HepG2 (cell line): ENCODE results near the gene TACC3. TPM values are rescaled to one million over a fixed set of nuclear protein-coding genes. Genes with fewer than 3 reads are reported as not detected.

Source experiments
- BRCA1 ChIP-seq: sonication (generic); formaldehyde crosslinking; IDR thresholded peaks from 2 replicates; pipeline ENCODE4 v1.4.0; 2020; ENCODE audit warnings: missing genetic modification reagents
- ELF1 ChIP-seq: sonication (generic); formaldehyde crosslinking; IDR thresholded peaks from 2 replicates; pipeline ENCODE4 v1.4.0; 2020; ENCODE audit warnings: missing genetic modification reagents
- IRF2 ChIP-seq: IDR thresholded peaks from 2 replicates; pipeline ENCODE4 v1.6.1; 2018; ENCODE audit warnings: missing genetic modification reagents, missing compliant biosample characterization
- POLR2G ChIP-seq: fragments of 200-400 bp; formaldehyde crosslinking; IDR thresholded peaks from 2 replicates; pipeline ENCODE4 v1.6.1; 2018; ENCODE audit warnings: mild to moderate bottlenecking, low read depth, low read length, moderate library complexity
- RXRA ChIP-seq: sonication (generic); formaldehyde crosslinking; IDR thresholded peaks from 2 replicates; pipeline ENCODE4 v1.5.1; 2020; ENCODE audit warnings: missing genetic modification reagents
- ZNF33A ChIP-seq: sonication (generic); formaldehyde crosslinking; IDR thresholded peaks from 2 replicates; pipeline ENCODE4 v1.5.1; 2020; ENCODE audit warnings: missing genetic modification reagents, mild to moderate bottlenecking, moderate library complexity, borderline replicate concordance
- ZNF430 ChIP-seq: sonication (generic); formaldehyde crosslinking; IDR thresholded peaks from 2 replicates; pipeline ENCODE4 v1.9.0; 2021; ENCODE audit warnings: mild to moderate bottlenecking, missing genetic modification reagents
- ZNF569 ChIP-seq: sonication (generic); formaldehyde crosslinking; IDR thresholded peaks from 2 replicates; pipeline ENCODE4 v1.5.0; 2020; ENCODE audit warnings: mild to moderate bottlenecking, missing genetic modification reagents, moderate library complexity, borderline replicate concordance
- ZZZ3 ChIP-seq: sonication (generic); formaldehyde crosslinking; IDR thresholded peaks from 2 replicates; pipeline ENCODE4 v1.4.0; 2020; ENCODE audit warnings: missing genetic modification reagents, mild to moderate bottlenecking, borderline replicate concordance
- polyA plus RNA-seq, 8 experiments: library from polyadenylated mRNA; depleted of rRNA in 3 of 8; stranded (reverse) in 7 of 8; unstranded in 1 of 8; fragments of >200 nt; fragmentation: Illumina TruSeq in 4 of 8; extraction: Trizol in 4 of 8; gene quantifications; 2 replicates each; pipeline versions ENCODE4 v1.2.1 to v1.2.3, GENCODE V29; 2011 to 2016; ENCODE audit warnings: low read depth in 4 of 8, missing spikeins in 1 of 8, mixed read lengths in 1 of 8; ENCODE audit not compliant: insufficient read depth in 1 of 8
- total RNA-seq, 5 experiments: library from RNA; depleted of rRNA; stranded (reverse); fragments of >200 nt; fragmentation: Illumina TruSeq; extraction: Trizol; gene quantifications; 2 replicates each; pipeline ENCODE4 v1.2.3, GENCODE V29; 2016; ENCODE audit warnings: low read depth in 1 of 5
- TF ChIP-seq, protein P1 (sequence below): sonication (generic); formaldehyde crosslinking; IDR thresholded peaks from 2 replicates; pipeline ENCODE4 v1.4.0; 2020; ENCODE audit warnings: mild to moderate bottlenecking, missing genetic modification reagents
- TF ChIP-seq, protein P2 (sequence below): sonication (generic); formaldehyde crosslinking; IDR thresholded peaks from 2 replicates; pipeline ENCODE4 v1.8.0; 2022; ENCODE audit warnings: missing genetic modification reagents, low read depth, mild to moderate bottlenecking, borderline replicate concordance
- TF ChIP-seq, protein P3 (sequence below): sonication (generic); formaldehyde crosslinking; IDR thresholded peaks from 2 replicates; pipeline ENCODE4 v1.4.0; 2020; ENCODE audit warnings: mild to moderate bottlenecking, missing genetic modification reagents
- TF ChIP-seq, protein P4 (sequence below): sonication (generic); formaldehyde crosslinking; IDR thresholded peaks from 2 replicates; pipeline ENCODE4 v1.8.0; 2022; ENCODE audit warnings: low read depth, missing genetic modification reagents
- TF ChIP-seq, protein P5 (sequence below), 2 experiments: fragments of 450-650 bp in 1 of 2; sonication (generic) in 1 of 2; formaldehyde crosslinking; IDR thresholded peaks; 2 replicates each; pipeline versions ENCODE4 v1.5.0 to v1.8.0; 2020 to 2022; ENCODE audit warnings: mild to moderate bottlenecking in 1 of 2, missing genetic modification reagents in 1 of 2

Gene TACC3
- total and polyA plus RNA-seq, 2 of the 13 experiments (the other 11 are each of a cell fraction or from before 2014, with no cell fraction given) = 20.3 to 21.2 TPM

DNA sequence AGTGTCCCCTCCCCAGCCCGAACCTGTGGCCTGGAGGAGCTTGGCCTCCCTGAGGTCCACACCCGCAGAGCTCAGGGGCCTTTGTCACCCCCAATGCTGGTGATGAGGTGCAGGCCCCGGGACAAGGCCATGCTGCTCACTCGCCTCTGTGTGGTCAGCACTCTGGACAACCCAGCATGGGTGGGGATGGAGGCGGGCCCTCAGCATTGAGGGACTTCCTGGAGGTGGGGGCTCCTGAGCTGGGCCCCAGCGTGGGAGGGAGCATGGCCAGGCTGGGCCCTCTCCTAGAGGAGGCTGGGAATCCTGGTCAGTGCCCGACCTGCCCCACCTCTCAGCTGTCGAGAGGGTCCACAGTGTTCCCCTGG lies 30.6 kb downstream of the TACC3 start (continued):
- TF ChIP-seq, protein P1, sequence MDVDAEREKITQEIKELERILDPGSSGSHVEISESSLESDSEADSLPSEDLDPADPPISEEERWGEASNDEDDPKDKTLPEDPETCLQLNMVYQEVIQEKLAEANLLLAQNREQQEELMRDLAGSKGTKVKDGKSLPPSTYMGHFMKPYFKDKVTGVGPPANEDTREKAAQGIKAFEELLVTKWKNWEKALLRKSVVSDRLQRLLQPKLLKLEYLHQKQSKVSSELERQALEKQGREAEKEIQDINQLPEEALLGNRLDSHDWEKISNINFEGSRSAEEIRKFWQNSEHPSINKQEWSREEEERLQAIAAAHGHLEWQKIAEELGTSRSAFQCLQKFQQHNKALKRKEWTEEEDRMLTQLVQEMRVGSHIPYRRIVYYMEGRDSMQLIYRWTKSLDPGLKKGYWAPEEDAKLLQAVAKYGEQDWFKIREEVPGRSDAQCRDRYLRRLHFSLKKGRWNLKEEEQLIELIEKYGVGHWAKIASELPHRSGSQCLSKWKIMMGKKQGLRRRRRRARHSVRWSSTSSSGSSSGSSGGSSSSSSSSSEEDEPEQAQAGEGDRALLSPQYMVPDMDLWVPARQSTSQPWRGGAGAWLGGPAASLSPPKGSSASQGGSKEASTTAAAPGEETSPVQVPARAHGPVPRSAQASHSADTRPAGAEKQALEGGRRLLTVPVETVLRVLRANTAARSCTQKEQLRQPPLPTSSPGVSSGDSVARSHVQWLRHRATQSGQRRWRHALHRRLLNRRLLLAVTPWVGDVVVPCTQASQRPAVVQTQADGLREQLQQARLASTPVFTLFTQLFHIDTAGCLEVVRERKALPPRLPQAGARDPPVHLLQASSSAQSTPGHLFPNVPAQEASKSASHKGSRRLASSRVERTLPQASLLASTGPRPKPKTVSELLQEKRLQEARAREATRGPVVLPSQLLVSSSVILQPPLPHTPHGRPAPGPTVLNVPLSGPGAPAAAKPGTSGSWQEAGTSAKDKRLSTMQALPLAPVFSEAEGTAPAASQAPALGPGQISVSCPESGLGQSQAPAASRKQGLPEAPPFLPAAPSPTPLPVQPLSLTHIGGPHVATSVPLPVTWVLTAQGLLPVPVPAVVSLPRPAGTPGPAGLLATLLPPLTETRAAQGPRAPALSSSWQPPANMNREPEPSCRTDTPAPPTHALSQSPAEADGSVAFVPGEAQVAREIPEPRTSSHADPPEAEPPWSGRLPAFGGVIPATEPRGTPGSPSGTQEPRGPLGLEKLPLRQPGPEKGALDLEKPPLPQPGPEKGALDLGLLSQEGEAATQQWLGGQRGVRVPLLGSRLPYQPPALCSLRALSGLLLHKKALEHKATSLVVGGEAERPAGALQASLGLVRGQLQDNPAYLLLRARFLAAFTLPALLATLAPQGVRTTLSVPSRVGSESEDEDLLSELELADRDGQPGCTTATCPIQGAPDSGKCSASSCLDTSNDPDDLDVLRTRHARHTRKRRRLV (CRISPR knock-in tag) = no peak
- TF ChIP-seq BRCA1 (CRISPR knock-in tag) = 0 out of 2 replicates have a peak, but pooled peaks have one; percentile 24
- TF ChIP-seq ZNF430 = no peak; the same call in 1 of the 2 replicates
- TF ChIP-seq ZZZ3 (CRISPR knock-in tag) = no peak
- TF ChIP-seq IRF2 = 0 out of 2 replicates have a peak, but pooled peaks have one; percentile 18
- TF ChIP-seq RXRA = no peak
- TF ChIP-seq POLR2G = 0 out of 2 replicates have a peak, but pooled peaks have one; percentile 19
- no peak for TF ChIP-seq ZNF33A
- peak; percentile 69 for TF ChIP-seq ELF1 (CRISPR knock-in tag)
- TF ChIP-seq ZNF569 = no peak
- TF ChIP-seq, protein P2, sequence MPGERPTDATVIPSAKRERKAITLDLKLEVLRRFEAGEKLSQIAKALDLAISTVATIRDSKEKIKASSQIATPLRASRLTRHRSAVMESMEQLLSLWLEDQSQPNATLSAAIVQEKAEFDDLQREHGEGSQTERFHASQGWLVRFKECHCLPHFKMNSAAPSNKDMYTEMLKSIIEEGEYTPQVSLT = no peak
- TF ChIP-seq, protein P3, sequence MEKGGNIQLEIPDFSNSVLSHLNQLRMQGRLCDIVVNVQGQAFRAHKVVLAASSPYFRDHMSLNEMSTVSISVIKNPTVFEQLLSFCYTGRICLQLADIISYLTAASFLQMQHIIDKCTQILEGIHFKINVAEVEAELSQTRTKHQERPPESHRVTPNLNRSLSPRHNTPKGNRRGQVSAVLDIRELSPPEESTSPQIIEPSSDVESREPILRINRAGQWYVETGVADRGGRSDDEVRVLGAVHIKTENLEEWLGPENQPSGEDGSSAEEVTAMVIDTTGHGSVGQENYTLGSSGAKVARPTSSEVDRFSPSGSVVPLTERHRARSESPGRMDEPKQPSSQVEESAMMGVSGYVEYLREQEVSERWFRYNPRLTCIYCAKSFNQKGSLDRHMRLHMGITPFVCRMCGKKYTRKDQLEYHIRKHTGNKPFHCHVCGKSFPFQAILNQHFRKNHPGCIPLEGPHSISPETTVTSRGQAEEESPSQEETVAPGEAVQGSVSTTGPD (CRISPR knock-in tag) = no peak
- TF ChIP-seq, protein P4, sequence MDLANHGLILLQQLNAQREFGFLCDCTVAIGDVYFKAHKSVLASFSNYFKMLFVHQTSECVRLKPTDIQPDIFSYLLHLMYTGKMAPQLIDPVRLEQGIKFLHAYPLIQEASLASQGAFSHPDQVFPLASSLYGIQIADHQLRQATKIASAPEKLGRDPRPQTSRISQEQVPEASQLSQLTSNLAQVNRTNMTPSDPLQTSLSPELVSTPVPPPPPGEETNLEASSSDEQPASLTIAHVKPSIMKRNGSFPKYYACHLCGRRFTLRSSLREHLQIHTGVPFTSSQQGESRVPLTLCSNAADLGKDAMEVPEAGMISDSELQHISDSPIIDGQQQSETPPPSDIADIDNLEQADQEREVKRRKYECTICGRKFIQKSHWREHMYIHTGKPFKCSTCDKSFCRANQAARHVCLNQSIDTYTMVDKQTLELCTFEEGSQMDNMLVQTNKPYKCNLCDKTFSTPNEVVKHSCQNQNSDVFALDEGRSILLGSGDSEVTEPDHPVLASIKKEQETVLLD (CRISPR knock-in tag) = no peak
- TF ChIP-seq, protein P5, sequence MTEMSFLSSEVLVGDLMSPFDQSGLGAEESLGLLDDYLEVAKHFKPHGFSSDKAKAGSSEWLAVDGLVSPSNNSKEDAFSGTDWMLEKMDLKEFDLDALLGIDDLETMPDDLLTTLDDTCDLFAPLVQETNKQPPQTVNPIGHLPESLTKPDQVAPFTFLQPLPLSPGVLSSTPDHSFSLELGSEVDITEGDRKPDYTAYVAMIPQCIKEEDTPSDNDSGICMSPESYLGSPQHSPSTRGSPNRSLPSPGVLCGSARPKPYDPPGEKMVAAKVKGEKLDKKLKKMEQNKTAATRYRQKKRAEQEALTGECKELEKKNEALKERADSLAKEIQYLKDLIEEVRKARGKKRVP (CRISPR knock-in tag; IDR thresholded peaks at IDR 0.05) = no peak
